Ishikawa (cell line): Measurements from ENCODE around the gene EEA1.

Experiments
- CREB1 ChIP-seq: IDR thresholded peaks from 2 replicates; pipeline ENCODE4 v1.6.1; 2012; ENCODE audit warnings: low read depth
- FOXM1 ChIP-seq: IDR thresholded peaks from 2 replicates; pipeline ENCODE4 v1.6.1; 2012; ENCODE audit warnings: low read depth, borderline replicate concordance
- TAF1 ChIP-seq: IDR thresholded peaks from 2 replicates; pipeline ENCODE4 v1.6.1; 2012; ENCODE audit warnings: low read depth, mild to moderate bottlenecking
- TF ChIP-seq, protein P1 (sequence below): IDR thresholded peaks from 2 replicates; pipeline ENCODE4 v1.6.1; 2012; ENCODE audit warnings: low read depth, mild to moderate bottlenecking

DNA sequence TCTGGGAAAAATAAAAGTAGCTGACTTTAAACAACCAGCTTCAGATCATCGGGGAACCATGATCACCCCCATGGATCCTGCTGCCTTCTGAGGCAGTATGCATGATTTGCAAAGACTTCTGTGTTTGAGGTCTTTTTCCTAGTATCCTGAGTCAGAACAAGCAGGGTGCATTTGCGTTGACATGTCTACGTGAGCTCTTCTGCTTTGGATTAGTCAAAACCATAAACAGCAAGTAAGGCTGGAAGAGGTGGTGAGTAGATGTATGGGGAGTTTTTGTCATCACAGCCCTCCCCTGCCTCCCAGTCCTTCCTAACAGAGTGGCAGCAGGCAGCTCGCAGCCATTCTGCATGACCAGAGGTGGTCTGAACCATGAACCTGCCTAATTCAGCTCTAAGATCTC, 202.2 kb downstream of the EEA1 start:
- TF ChIP-seq, protein P1, sequence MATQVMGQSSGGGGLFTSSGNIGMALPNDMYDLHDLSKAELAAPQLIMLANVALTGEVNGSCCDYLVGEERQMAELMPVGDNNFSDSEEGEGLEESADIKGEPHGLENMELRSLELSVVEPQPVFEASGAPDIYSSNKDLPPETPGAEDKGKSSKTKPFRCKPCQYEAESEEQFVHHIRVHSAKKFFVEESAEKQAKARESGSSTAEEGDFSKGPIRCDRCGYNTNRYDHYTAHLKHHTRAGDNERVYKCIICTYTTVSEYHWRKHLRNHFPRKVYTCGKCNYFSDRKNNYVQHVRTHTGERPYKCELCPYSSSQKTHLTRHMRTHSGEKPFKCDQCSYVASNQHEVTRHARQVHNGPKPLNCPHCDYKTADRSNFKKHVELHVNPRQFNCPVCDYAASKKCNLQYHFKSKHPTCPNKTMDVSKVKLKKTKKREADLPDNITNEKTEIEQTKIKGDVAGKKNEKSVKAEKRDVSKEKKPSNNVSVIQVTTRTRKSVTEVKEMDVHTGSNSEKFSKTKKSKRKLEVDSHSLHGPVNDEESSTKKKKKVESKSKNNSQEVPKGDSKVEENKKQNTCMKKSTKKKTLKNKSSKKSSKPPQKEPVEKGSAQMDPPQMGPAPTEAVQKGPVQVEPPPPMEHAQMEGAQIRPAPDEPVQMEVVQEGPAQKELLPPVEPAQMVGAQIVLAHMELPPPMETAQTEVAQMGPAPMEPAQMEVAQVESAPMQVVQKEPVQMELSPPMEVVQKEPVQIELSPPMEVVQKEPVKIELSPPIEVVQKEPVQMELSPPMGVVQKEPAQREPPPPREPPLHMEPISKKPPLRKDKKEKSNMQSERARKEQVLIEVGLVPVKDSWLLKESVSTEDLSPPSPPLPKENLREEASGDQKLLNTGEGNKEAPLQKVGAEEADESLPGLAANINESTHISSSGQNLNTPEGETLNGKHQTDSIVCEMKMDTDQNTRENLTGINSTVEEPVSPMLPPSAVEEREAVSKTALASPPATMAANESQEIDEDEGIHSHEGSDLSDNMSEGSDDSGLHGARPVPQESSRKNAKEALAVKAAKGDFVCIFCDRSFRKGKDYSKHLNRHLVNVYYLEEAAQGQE, result no peak
- TF ChIP-seq FOXM1, result no peak
- TF ChIP-seq CREB1, result no peak
- no peak for TF ChIP-seq TAF1
